MV-4-11 (cell line): ENCODE measurements around the gene TULP3.
A peak's percentile ranks its signal among the peaks of the same experiment; 100 is the strongest.

Experiments
- DNase-seq: peaks from one replicate; lab custom pipeline; 2025; lab: John Stamatoyannopoulos, UW

The TULP3 gene

GRCh38 chr12:2970744-2971143 lies 80.1 kb downstream of the TULP3 start:
- no peak for DNase-seq

- DNase-seq, result no peak
Observed at GRCh38 chr12:2973566-2973965, 82.9 kb downstream of the TULP3 start.

DNA sequence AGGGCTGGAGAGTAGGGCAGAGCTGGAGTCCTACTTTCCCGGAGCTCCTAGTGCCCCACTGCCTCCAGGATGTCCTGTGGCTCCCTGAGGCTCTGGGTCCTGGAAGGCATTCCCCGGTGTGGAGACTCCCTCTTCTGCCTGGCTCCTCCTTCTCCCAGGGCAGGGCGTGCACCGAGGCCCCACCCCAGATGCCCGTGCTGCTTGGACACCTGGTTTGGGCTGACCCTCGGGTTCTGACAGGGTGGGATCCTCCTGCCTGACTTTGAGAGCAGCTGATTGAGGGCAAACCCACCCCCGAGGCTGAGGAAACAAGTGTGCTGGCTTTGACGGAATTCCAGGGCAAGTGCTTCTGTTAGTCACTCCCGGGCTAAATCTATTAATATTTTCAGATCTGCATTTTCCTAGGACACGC lies 83.9 kb downstream of the TULP3 start:
- no peak for DNase-seq

GRCh38 chr12:2976581-2976996 lies 85.9 kb downstream of the TULP3 start:
- DNase-seq, result no peak

- DNase-seq, result no peak
Observed at GRCh38 chr12:2977776-2978175, 87.1 kb downstream of the TULP3 start.

GRCh38 chr12:2979806-2980205 lies 89.1 kb downstream of the TULP3 start:
- DNase-seq, result no peak

DNA sequence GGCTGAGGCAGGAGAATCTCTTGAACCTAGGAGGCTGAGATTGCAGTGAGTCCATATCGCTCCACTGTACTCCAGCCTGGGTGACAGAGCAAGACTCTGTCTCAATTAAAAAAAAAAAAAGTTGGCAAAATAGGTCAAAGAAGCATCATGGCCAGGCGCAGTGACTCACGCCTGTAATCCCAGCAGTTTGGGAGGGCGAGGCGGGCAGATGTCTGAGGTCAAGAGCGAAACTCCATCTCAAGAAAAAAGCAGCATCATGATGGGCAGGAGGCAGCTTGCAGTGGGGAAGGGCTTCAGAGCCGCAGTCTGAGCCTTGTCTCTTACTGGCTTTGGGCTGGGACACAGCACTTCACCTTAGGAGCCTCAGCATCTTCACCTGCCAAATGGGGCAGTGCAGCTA lies 89.9 kb downstream of the TULP3 start:
- peak; percentile 67 for DNase-seq

- no peak for DNase-seq
Observed at GRCh38 chr12:2982361-2982760, 91.7 kb downstream of the TULP3 start.

DNA sequence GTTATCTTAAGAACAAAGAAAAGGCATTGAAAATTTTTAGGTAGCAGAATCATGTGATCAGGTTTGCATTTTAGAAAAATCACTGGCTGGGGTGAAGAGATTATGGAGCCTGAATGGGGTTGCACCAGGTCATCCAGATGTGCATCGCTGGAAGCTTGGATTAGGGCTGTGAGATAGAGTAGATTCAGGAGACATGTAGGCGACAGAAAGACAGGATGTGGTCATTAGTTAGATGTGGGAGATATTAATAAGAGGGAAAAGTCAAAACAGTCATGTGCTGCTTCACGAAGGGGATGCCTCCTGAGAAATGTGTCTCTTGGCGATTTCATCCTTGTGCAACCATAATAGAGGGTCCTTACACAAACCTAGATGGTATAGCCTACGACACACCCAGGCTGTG lies 93.6 kb downstream of the TULP3 start:
- no peak for DNase-seq

DNA sequence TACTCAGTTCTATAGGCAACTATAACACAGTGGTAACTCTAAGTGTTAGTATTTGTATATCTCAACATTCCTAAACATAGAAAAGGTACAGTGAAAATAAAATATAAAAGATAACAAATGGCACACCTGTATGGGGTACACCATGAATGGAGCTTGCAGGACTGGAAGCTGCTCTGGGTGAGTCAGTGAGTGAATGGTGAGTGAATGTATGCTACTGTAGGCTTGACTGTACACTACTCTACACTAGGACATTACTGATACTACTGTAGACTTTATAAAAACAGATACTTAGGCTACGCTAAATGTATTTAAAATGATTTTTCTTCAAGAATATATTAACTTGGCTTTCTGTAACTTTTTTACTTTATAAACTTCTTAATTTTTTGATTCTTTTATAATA lies 94.0 kb downstream of the TULP3 start:
- DNase-seq, result no peak

DNA sequence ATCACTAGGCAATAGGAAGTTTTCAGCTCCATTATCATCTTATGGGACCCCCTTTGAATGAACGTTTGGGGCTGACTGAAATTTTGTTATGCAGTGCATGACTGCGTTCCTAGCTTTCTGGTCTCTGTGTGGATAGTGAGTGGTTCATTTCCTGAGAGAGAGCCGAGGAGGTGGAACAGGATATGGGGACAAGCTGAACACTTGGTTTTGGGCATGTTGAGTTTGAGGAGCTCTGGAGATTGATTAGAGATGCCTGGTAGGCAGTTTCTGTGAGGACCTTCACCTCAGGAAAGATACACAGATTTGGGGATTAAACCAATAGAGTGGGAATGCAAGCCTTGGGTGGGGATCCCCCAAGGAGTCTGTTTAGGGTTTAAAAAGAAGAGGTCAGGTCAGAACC lies 96.2 kb downstream of the TULP3 start:
- DNase-seq, result no peak

DNA sequence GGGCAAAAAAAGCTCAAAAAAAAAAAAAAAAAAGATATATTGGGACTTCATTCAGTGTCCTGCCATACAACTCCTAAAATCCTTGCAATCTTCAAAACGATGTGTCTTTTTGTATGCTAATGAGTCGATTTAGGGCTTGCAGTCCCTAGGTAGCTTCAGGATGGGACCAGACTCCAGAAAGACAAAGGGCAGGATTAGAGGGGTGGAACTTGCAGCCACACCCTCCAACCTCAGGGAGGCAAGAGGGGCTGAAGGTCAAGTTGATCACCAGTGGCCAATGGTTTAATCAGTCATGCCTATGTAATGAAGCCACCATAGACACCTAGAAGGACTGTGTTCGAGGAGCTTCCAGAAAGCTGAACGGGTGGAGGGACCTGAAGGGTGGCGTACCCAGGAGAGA lies 97.8 kb downstream of the TULP3 start:
- no peak for DNase-seq
